Uterus (tissue), 4 donors: ENCODE data around the gene MAP4K3. TPM values are rescaled to one million over a fixed set of nuclear protein-coding genes. Genes with fewer than 3 reads are reported as not detected.

ENCODE experiments used
- DNase-seq, 2 donors: peaks; one replicate each; pipeline ENCODE4 v3.0.0-alpha.2; 2019 to 2020
- H3K27ac ChIP-seq, 2 donors: fragments of 200-600 bp; sonication (generic); 1 replicate in 1 of 2; 2 replicates in 1 of 2; pipeline ENCODE4 v1.5.1; 2016 to 2018
- H3K27me3 ChIP-seq, 2 donors: fragments of 200-600 bp; sonication (generic); one replicate each; pipeline ENCODE4 v1.5.1; 2018 to 2019; ENCODE audit warnings: control low read depth in 1 of 2
- H3K36me3 ChIP-seq, 2 donors: fragments of 200-600 bp; sonication (generic); one replicate each; pipeline ENCODE4 v1.5.1; 2019; ENCODE audit warnings: control low read depth in 1 of 2
- H3K4me1 ChIP-seq, 2 donors: fragments of 200-600 bp; sonication (generic); one replicate each; pipeline ENCODE4 v1.5.1; 2018 to 2019; ENCODE audit warnings: control low read depth in 1 of 2
- H3K4me3 ChIP-seq, 2 donors: fragments of 200-600 bp; sonication (generic); 1 replicate in 1 of 2; 2 replicates in 1 of 2; pipeline ENCODE4 v1.5.1; 2018 to 2019; ENCODE audit warnings: mild to moderate bottlenecking in 1 of 2
- H3K9me3 ChIP-seq, 2 donors: fragments of 200-600 bp; sonication (generic); one replicate each; pipeline ENCODE4 v1.5.1; 2019; ENCODE audit warnings: control low read depth in 1 of 2
- CTCF ChIP-seq, 4 experiments: fragments of 200-600 bp in 2 of 4; fragments of 450-650 bp in 2 of 4; sonication (generic) in 2 of 4; IDR thresholded peaks; one replicate each; pipeline ENCODE4 v1.5.1; 2016 to 2019; ENCODE audit warnings: antibody characterized with exemption in 4 of 4, mild to moderate bottlenecking in 2 of 4, moderate library complexity in 1 of 4
- POLR2A ChIP-seq, 2 donors: fragments of 450-650 bp; IDR thresholded peaks; one replicate each; pipeline ENCODE4 v1.6.1; 2016; ENCODE audit warnings: antibody characterized with exemption in 2 of 2, mild to moderate bottlenecking in 1 of 2, moderate library complexity in 1 of 2
- intact Hi-C: fragments of 100-400 bp; cut with DNase I; formaldehyde crosslinking; loops from one replicate; pipeline ENCODE4 v1.15.1; 2023; ENCODE audit warnings: low total_unique reads
- total RNA-seq, 4 donors: library from RNA; depleted of rRNA in 3 of 4; stranded (reverse); fragments of >200 nt in 3 of 4; gene quantifications; one replicate each; pipeline versions ENCODE4 v1.1.0 to v1.2.4, GENCODE V29; 2014 to 2023
- donor health status: DM: yes; HTN: yes; CAD: no.

MAP4K3 gene
- total RNA-seq, 4 donors from 2014 or later: 31.5 to 110 (median 72.3) TPM

GRCh38 chr2:39283561-39283960 lies 153.5 kb downstream of the MAP4K3 start:
- no peaks in the 10 kb centered on the region for H3K4me1 ChIP-seq
- intact Hi-C loops: no loop called here
- no peak overlapping the region for H3K27ac ChIP-seq
- no peaks in the 10 kb centered on the region for H3K9me3 ChIP-seq
- DNase-seq: no peak
- TF ChIP-seq POLR2A (IDR thresholded peaks at IDR 0.05) (no peak), CTCF (IDR thresholded peaks at IDR 0.05) (no peak)
- H3K36me3 ChIP-seq: no peaks in the 10 kb centered on the region
- no peaks in the 10 kb centered on the region for H3K27me3 ChIP-seq
- H3K4me3 ChIP-seq: no peak overlapping the region

DNA sequence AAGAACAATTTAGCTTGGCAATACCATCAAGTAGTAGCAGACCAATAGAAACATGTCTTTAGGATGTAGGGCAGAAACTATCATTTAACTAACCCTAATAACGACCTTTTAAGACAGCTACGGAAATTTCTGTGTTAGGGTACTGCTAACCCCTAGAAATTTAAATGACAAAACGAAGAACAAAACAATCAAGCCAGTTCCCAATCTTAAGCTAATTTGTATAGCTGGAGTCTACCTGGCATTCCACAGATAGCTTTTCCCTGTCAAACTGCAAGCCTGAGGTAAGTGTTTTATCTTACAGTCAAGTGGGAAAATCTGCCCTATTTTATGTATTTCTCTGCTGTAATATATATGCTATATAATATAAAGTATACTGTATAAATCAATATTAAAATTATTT lies 155.7 kb downstream of the MAP4K3 start:
- H3K9me3 ChIP-seq: no peaks in the 10 kb centered on the region
- no peak overlapping the region for H3K27ac ChIP-seq
- intact Hi-C loops: no loop called here
- H3K27me3 ChIP-seq: no peaks in the 10 kb centered on the region
- TF ChIP-seq POLR2A (IDR thresholded peaks at IDR 0.05): no peak
- no peak overlapping the region for H3K4me3 ChIP-seq
- H3K4me1 ChIP-seq: no peaks in the 10 kb centered on the region
- H3K36me3 ChIP-seq: no peaks in the 10 kb centered on the region
- DNase-seq: no peak

DNA sequence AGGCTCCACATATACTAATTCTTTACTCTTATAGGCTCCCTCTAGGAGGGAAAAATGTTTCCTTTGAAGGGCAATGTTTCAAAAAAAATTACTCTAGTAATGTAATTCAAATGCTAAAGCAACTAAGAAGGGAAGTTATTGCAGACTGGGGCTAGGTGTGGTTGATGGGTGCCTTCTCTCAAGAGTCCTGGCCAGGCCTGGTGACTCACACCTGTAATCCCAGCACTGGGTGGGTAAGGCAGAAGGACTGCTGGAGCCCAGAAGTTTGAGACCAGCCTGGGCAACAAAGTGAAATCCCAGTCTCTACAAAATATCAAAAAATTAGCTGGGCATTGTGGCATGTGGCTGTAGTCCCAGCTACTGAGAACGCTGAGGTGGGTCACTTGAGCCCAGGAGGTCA lies 162.1 kb downstream of the MAP4K3 start:
- Histone ChIP-seq H3K27ac (no peak overlapping the region), H3K27me3 (no peaks in the 10 kb centered on the region), H3K36me3 (no peaks in the 10 kb centered on the region), H3K4me1 (no peaks in the 10 kb centered on the region), H3K4me3 (no peak overlapping the region), H3K9me3 (no peaks in the 10 kb centered on the region)
- TF ChIP-seq POLR2A (IDR thresholded peaks at IDR 0.05) (no peak), CTCF (IDR thresholded peaks at IDR 0.05) (no peak)
- DNase-seq: no peak
- intact Hi-C loops: no loop called here

- H3K27me3 ChIP-seq: no peaks in the 10 kb centered on the region
- intact Hi-C loops: no loop called here
- no peak overlapping the region for H3K27ac ChIP-seq
- no peaks in the 10 kb centered on the region for H3K36me3 ChIP-seq
- peaks cover 0 to 3% of the 10 kb centered on the region in 2 donors for H3K4me1 ChIP-seq
- TF ChIP-seq POLR2A (IDR thresholded peaks at IDR 0.05): no peak
- TF ChIP-seq CTCF (IDR thresholded peaks at IDR 0.05): no peak
- no peaks in the 10 kb centered on the region for H3K9me3 ChIP-seq
- no peak overlapping the region for H3K4me3 ChIP-seq
- DNase-seq: no peak
Observed at GRCh38 chr2:39269941-39270340, 167.1 kb downstream of the MAP4K3 start.

DNA sequence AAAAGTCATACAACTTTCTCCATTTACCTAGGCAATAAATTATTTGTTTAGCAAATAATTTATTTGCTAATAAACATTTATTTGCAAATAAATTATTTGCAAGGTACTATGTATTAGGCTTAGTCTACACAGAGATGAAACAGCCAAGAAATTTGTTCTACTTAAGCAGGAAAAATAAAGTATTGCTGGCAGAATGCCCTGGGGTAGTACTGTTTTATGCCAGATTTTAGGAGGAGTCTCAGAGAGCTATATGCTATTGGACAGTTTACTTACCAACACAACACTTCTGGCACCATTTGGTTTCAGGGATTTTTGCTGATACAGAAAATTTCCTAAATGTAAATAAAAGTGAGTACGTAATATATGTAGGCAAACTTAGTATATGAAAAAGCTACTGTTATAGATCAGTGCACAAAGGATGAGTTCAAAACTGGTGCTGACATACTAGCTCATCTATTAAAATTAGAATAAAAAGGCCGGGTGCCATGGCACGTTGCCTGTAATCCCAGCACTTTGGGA lies 170.1 kb downstream of the MAP4K3 start:
- no peak overlapping the region for H3K4me3 ChIP-seq
- H3K27me3 ChIP-seq: no peaks in the 10 kb centered on the region
- H3K9me3 ChIP-seq: no peaks in the 10 kb centered on the region
- TF ChIP-seq POLR2A (IDR thresholded peaks at IDR 0.05) (no peak), CTCF (IDR thresholded peaks at IDR 0.05) (no peak)
- intact Hi-C loops: no loop called here
- no peak overlapping the region for H3K27ac ChIP-seq
- peaks cover 0 to 3% of the 10 kb centered on the region in 2 donors for H3K4me1 ChIP-seq
- no peak for DNase-seq
- H3K36me3 ChIP-seq: no peaks in the 10 kb centered on the region
